ENCODE results near the gene PRLH.
"Not testable (repeated sequence)": the region's sequence is repeated elsewhere in the genome, so short reads cannot be mapped to it uniquely, and the experiment has no call there.

PRLH gene

DNA sequence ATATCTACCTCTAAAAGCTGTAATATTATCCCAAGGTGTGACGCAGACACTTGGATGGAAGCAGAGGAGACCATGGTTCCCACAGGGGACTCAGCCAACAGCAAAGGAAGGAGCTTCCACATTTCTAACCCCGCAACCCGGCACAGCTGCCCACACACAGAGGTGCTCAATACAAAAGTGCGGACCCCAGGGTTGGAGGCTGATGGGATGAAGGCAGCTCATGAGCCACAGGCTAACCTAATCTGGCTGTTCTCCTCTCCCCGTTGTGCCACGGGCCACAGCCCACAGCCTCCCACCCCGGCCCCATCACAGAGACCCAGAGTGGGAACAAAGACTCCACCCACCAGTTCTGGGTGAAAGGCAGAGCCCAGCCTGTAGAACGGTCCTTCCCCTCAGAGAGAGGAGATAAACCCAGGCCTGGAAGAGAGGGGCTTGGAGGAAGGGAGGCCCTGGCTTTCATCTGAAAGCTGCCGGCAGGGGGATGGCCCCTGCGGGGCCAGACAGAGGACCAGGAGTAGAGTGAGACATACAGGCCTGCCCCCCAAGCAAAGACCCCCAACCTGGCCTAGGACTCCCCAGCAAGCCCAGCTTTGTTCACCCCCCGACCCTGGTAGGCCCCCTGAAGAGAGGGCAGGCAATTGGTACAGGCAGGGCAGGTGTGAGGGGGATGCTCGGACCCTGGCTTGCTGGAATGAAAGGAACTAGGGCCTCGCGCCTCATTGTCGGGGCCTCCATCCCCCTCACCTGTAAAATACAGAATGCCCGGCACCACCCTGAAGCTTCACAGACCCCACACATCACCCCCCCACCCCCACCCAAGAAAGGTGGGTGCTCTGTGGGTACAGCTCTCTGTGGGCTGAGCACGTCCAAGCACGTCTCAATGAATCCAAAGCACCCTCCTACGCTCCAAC lies 17.3 kb downstream of the PRLH start:
- no peak for DNase-seq (ENCODE audit: low read depth)

GRCh38 chr2:237585590-237586221 lies 19.3 kb downstream of the PRLH start:
- DNase-seq (ENCODE audit: low read depth): no peak

- DNase-seq (ENCODE audit: low read depth): no peak
These were observed 21.8 kb downstream of the PRLH start for GRCh38 chr2:237588044-237588696.

DNA sequence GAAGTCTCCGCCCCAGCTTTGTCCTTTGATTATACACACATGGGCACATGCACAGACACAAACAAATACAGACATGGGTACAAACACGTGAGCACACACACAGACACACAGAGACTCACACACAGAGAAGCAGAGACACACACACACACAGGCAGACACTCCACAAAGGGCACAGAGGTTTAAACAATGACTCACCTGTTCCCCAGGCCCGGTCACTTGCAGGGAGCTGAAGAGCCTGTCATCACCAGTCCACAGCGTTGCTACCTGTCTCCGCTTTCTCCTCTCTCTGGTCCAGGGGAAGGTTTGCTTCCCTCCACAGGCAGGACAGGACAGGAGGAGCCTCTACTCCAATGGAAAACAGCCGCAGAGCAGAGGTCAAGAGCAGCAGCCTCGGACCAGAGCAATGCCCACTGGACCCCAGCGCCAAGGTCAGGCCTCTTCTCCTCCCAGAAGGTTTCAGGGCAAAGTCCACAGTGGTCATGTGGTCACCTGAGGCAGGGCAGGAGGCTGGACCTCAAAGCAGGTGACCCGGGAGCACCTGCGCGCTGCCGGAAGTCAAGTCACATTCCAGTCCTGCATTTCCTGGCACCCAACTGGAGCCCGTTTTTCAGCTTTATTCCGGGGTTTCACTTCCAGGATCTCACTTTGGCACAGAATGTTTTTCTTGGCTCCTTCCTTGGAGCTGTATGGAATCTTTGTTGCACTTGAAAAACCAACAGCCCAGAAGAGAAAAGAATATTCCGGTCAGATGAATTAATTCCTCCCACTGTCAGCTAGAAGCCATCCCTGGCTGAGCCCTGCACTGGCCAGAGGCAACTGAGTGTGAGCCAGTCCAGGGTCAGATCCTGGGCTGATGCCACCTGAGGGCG lies 24.1 kb downstream of the PRLH start, which contains the start of gene RAB17:
RAB17 (minus strand) TSS at position 463 of the 869 bp plus-strand sequence. CDS start 4,580 bp downstream, outside the sequence.
- DNase-seq (ENCODE audit: low read depth): no peak

DNA sequence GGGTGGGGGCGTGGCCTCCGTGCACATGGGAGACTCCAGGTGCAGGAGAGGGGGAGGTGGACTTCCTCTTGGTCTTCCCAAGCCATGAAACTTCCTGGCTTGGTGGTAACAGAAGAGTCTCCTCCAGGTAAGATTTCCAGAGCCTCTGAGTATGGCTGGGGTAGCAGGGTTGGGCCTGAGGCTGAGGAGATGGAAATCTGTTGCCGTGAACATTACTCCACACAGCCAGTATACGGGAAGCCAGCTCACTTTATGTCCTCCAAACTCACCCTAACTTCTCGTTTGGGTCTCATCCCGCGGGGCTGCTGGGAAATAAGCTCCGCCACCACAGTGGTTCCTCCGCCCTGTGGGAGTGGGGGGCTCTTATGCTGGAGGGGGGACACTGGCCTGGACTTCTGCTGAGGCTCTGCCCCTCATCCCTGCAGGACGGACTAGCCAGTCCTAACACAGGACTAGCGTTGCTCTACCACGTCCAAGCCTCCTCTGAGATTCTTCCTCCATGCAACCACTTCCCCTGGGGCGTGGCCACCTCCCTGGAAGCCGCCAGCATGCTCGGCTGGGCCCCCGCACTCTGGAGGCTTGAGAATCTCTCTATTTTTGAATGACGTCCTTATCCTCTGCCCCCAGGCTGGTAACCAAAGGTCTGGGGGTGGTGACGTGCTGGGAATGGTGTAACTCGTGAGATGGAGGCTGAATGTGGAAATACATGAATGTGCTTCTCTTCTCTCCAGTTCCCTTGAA lies 24.9 kb downstream of the PRLH start:
- DNase-seq (ENCODE audit: low read depth): no peak

DNA sequence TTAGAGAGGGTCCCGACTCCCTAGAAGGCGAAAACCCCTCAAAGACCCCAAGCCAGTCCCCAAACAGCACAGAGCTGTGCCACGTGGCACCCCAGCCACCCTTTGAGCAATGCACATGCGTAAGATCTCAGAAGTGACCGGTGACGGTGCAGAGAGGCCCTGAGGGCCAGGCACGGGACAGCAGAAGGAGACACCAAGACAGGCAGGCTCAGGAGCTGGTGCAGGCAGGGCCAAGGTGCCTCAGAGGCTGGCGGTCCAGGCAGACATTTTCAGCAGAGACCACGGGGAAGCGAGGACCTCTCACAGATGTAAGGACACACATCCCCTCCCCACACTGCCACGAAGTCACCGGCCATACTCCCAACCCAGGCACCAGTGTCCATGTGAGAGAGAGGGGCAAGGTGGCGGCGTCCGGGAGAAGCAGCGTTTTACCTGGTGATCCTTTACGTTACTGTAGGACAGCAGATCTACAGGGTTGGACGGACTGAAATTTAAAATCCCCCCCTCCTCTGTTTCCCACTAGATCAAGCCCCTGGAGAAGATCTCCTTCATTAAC lies 26.1 kb downstream of the PRLH start:
- no peak for DNase-seq (ENCODE audit: low read depth)

DNA sequence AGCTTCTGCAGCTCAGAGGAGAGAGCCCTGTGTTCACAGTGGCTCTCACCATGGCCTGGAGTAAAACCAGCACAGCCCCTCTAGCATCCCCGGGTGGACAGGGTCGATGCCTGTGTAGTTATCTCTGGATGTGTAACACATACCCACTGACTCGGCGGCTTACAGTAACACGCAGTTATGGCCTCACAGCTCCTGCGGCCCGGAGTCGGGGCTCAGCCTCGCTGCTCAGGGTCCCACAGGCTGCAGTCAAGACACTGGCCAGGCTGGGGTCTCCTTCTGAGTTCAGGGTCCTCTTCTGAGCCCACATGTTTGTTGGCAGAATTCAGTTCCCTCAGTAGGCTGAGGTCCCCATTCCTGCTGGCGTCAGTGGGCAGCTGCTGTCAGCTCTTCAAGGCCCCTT lies 26.7 kb downstream of the PRLH start:
- no peak for DNase-seq (ENCODE audit: low read depth)

- no peak for DNase-seq (ENCODE audit: low read depth)
These were observed 27.4 kb downstream of the PRLH start for GRCh38 chr2:237593596-237594320.

DNA sequence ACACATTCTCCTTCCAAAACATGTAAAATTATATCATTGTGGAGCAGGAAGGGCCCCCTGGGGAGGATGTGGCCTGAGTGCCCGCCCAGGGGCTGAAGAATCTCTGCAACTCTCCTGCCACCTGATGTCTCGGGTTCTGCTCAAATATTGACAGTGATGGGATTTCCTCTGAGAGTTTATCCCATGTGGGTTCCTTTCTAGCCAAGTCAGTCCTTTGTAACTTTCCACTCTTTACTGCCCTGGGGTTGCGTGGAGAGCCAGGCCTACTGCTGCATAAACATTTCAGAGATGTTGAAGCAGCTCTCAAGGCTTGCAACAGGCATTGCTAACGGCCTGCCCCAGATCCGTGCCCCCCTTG lies 28.1 kb downstream of the PRLH start:
- no peak for DNase-seq (ENCODE audit: low read depth)

DNA sequence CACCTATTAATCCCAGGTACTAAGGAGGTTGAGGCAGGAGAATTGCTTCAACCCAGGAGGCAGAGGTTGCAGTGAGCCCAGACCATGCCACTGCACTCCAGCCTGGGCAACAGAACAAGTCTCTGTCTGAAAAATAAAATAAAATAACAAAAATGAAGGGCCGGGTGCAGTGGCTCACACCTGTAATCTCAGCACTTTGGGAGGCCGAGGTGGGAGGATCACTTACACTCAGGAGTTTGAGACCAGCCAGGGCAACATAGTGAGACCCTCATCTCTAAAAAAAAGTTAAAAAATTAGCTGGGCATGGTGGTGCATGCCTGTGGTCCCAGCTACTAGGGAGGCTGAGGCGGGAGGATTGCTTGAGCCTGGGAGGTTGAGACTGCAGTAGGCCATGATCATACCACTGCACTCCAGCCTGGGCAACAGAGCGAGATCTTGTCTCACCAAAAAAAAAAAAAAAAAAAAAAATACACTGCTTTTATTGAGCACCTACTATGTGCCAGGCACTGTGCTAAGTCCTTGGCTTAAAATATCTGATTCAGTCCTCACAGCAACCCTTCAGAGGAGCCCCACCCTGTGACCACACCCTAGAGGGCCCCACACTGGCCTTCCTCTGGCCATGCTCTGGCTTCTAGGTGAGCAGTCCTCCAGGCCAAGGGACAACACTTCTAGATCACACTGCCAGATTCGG lies 29.6 kb downstream of the PRLH start:
- DNase-seq (ENCODE audit: low read depth): not testable (repeated sequence)

- no peak for DNase-seq (ENCODE audit: low read depth)
These were observed 30.3 kb downstream of the PRLH start for GRCh38 chr2:237596520-237597195.

GRCh38 chr2:237597196-237598145 lies 31.1 kb downstream of the PRLH start:
- no peak for DNase-seq (ENCODE audit: low read depth)

DNA sequence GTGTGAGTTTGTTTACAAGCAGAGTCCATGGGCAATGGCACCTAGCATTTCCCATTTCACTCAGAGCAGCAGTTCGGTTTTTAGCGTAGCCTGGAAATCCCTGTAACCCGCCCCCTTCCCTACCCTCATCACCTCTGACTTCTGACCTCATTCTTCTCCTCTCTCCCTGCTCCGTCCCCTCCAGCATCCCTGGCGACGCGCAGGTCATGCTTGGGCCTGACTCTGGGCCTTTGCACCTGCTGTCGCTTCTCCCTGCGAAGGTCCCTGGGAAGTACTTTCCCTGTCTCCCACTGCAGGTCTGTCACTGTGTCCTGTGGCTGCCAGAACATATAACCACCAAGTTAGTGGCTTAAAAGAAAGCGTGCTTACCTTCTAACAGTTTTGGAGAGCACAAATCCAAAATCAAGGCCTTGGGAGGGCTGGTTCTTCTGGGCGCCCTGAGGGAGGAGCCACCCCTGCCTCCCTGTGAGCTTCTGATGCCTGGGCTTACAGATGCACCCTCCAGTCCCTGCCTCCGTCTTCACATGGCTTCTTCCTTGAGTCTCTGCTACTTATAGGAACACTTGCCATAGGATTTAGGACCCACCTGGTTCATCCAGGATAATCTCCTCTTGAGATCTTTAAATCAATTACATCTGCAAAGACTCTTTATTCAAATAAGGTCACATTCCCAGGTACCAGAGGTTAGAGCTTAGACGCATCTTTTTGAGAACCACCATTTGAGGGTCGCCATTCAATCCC lies 32.3 kb downstream of the PRLH start:
- no peak for DNase-seq (ENCODE audit: low read depth)

DNA sequence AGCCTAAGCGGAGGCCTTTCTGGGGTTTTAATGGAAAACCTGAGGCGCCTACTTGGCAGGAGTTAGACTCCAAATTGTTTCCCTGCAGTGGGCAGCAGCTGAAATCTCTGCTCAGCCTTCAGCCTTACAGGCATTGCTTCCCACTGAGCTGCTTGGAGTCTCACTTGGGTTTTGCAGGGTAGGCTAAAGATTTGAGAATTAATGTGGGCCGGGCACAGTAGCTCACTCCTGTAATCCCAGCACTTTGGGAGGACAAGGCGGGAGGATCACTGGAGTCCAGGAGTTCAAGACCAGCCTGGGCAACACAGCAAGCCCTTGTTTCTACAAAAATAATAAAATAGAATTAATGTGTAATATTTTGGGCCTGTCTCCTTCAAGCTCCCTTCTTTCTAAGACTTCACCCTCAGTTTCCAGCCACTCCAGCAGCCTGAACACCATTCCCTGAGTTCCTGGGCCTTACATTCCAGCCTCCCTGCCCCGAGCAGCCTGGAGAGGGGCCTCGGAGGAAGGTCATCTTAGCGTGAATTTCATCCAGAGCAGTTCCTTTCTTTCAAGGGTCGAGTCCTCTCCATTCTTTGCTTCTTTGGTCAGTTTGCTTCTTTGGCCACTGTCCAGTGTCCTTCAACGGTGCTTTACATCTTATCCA lies 33.2 kb downstream of the PRLH start:
- DNase-seq (ENCODE audit: low read depth): no peak

- no peak for DNase-seq (ENCODE audit: low read depth)
These were observed 34.0 kb downstream of the PRLH start for GRCh38 chr2:237600205-237600846.

All from stimulated activated CD8-positive, alpha-beta memory T cell treated with anti-CD3 and anti-CD28 coated beads, Interleukin-15, amount 100 ng/mL, for 1 hour (primary cell).